GM21576 (cell line): ENCODE measurements around the gene CIB4.

Experiments
- ATAC-seq: cut with Tn5 transposase; IDR thresholded peaks from one replicate; pipeline ENCODE4 v1.9.1; 2021; ENCODE audit warnings: mild to moderate bottlenecking, moderate library complexity; ENCODE audit not compliant: unreplicated experiment

The CIB4 gene

DNA sequence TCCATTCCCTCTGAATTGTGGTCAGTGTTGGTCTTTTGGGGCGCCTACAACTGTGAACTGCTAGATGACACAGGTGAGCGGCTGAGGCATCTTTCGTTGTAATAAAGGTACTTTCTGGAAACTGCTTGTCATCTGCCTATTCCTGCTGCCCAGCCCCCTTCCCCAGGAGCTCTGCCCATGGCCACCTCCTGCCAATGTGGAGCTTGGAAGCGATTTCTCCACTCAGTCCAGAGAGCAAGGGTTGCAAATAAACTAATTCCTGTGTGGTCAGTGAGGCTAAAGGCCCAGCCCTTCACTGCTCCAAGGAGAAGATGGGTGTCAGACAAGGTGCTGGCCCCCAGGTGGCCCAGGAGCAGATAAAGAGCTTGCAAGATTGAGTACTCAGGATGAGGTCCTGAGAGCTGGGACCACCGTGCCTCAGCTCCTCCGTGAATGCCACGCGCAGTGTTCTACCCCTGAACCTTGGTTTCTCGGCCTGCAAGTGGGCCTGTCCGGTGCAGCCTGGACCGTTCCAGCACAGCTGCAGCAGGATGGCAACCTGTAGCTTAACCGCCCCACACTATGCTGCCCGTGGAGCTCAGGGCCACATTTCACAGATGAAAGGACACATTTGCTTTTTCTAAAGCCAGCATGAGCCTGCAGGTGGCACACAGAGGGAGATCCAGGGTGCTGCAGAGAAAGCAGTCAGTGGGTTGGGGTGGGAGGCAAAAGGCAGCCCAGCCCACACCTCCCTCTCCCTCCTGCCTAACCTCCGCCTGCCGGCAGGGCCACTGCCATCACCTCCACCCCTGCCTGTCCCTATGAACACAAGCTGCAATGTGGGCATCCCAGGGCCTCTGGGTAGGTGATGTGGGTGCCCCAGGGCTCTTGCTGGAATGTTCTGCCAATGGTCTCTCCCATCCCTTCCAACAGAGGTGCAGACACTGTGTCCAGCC lies 84.6 kb downstream of the CIB4 start:
- ATAC-seq, result no peak

GRCh38 chr2:26555246-26556133 lies 85.7 kb downstream of the CIB4 start:
- ATAC-seq, result no peak

DNA sequence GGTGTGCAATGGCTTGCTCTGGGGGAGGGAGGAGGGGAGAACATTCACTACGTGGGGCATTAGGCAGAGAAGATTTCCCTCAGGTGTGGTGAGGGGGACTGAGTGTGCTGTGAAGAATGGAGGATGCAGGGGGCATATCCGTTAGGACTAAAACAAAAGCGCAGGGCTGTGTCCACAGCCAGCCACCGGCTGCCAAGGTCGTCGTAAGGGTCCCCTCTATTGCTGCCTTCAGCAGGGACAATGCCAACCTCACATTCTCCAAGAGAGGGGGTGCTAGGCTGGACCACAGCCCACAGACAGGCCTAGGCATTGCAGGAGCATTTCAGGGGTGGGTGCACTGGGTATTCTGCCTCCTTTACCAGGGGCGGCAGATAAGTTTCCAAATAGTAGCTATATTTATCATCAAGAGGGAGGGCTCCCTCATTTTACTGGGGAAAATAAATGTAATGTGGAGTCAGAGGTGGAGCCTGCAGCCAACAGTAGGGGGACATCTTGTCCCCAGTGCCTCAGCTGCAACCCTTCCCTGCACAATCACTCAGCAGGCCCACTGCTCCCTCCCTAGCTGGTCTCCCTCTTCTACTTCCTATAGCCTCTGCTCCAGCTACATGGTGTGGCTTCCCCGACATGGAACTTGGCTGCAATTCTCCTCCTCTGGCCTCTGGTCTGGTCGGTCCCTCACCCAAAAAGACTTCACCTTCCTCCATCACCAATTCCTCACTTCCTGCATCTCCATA lies 88.4 kb downstream of the CIB4 start:
- ATAC-seq, result no peak

GRCh38 chr2:26550276-26551015 lies 90.7 kb downstream of the CIB4 start:
- ATAC-seq, result no peak

GRCh38 chr2:26542676-26543505 lies 98.3 kb downstream of the CIB4 start:
- no peak for ATAC-seq

- no peak for ATAC-seq
Measured at GRCh38 chr2:26542194-26542455, 99.0 kb downstream of the CIB4 start.

DNA sequence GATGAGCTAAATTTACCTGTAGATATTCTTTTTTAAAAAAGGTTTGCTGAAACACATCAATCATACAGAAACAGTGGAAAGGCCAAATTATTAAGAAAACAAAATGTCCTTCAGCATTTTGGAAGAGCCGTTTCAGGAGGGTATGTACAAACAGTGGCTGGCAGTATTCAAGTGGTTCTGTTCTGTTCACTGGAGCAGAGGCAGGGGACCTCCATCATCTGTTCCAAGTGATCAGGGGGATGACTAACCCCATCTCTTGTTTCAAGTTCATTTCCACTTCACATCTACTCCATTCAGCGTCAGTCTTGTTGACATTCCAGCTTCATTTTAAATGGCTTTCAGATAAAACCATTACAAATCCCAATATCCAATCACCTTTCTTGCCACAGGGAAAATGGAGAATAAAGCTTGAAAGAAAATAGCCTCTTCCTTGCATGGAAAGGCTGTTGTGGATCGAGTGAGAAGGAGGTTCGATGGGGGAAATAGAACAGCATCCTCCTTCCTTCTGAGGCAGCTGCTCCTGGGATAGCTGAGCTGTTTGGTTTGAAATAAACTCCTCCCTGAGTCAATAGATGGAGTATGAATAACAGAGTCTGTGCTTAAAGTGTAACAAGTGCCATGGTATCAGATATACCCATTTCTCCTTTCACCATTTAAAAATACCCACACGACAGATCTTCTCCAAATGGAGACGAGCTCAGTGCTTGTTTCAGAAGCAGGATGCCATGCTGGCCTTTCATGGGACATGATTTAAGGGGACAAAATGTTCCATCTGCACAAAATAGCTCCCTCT lies 99.6 kb downstream of the CIB4 start:
- ATAC-seq, result no peak

DNA sequence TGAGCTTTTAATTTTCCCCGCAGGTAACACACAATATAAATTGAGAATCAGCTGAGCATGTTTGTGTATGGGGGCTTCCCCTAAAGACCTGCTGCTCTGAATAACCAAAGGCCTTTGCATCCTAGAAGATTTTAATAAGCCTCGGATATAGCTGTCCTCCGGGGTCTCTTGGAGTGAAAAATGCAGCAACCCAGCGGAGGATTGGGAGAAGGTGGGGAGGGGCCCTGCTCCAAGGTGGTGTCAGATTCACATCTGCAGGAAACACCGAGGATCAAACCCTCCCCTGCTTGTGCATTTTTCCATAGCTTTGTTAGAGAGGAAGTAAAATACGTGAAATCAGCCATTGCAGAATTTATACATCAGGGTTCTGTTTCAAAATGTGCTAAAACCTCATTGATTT lies 100.2 kb downstream of the CIB4 start:
- ATAC-seq, result no peak

DNA sequence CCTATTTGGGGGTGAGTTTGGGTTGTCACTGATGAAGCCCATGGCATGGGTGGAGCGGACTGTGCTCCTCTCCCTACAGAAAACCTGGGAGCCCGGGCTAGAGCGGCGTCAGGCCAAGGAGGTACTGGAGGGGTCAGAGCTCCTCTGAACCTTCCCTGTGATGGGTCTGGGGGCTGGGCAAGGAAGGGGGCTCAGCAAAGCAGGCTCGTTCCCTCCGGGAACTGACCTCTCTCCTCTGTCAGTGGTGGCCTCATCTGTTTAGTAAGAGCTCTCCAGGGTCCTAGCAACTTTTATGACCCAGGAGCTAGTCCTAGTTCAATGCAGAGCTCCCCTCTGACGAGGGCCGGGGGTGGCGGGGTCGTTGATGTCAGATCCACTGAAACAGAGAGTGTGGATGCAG lies 100.9 kb downstream of the CIB4 start:
- no peak for ATAC-seq

- no peak for ATAC-seq
Measured at GRCh38 chr2:26537826-26538475, 103.2 kb downstream of the CIB4 start.

DNA sequence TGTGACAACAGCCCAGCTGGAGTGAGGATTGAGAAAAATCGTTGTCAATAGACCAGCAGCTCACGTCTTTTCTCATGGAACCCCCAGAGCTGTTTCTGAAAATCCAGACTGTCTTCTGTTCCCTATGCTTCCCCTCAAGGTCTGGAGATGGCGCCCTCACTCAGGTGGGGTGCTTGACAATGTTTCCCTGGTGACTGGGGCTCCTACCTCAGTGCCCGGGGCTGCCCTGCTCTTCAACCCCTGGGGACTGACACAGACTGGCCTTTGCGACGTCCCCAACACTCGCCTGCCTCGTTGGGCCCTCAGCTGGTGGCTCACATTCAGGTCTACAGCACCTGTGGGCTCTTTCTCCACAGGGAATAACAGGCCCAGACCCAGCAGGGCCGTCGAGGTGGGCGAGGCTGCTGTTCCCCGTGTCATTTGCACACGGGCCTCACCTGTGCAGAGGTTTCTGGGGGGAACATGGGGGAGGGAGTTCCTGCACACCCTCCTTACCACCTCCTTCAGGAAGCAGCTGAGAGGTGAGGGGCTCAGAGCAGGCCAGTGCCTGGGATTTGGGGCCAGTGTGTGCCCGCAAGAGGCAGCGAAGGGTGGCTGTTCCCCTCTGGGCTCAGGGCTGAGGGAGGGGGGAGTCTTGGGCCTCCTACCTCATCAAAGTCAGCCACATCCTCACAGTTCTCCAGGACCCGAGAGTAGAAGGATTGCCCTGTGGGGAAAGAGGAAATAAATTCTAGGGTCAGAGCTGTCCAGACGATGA lies 103.9 kb downstream of the CIB4 start:
- ATAC-seq, result no peak

GRCh38 chr2:26536371-26537068 lies 104.6 kb downstream of the CIB4 start:
- ATAC-seq, result no peak

- no peak for ATAC-seq
Measured at GRCh38 chr2:26535663-26536275, 105.4 kb downstream of the CIB4 start.

- no peak for ATAC-seq
Measured at GRCh38 chr2:26534865-26535662, 106.1 kb downstream of the CIB4 start.

GRCh38 chr2:26534098-26534864 lies 106.9 kb downstream of the CIB4 start:
- no peak for ATAC-seq
